H1 (cell line): ENCODE measurements around the gene CXorf65. TPM values are rescaled to one million over a fixed set of nuclear protein-coding genes. Genes with fewer than 3 reads are reported as not detected.

Experiments
- CTCF ChIA-PET: fragments of 300-600 bp; sonication (Branson Sonifier 250); formaldehyde crosslinking; loops from one replicate; lab custom pipeline; 2021; ENCODE audit not compliant: partially characterized antibody; lab: Charles Lee
- POLR2A ChIA-PET: fragments of 300-600 bp; sonication (Branson Sonifier 250); formaldehyde crosslinking; loops from one replicate; lab custom pipeline; 2021; ENCODE audit warnings: inconsistent platforms; ENCODE audit not compliant: partially characterized antibody; lab: Charles Lee
- DNase-seq, 2 experiments: peaks; one replicate each; pipeline versions ENCODE4 v3.0.0 to v3.0.0-alpha.2; 2010 to 2022; ENCODE audit warnings: low spot score in 2 of 2, low read depth in 1 of 2, mixed read lengths in 1 of 2
- FAIRE-seq: peaks from 2 replicates; lab custom pipeline; 2011; peaks lifted over from hg19 to GRCh38; lab: Jason Lieb, UNC
- H2AFZ ChIP-seq: 2 replicates; pipeline ENCODE4 v1.8.1; 2012; ENCODE audit warnings: low read length, inconsistent platforms
- H2AK5ac ChIP-seq: 2 replicates; pipeline ENCODE4 v1.6.1; 2013; ENCODE audit warnings: low read depth, low read length
- H2BK120ac ChIP-seq: replicated peaks from 2 replicates; pipeline ENCODE3; 2013; ENCODE audit warnings: low read depth, low read length, inconsistent platforms
- H2BK12ac ChIP-seq: 2 replicates; pipeline ENCODE4 v1.6.1; 2013; ENCODE audit warnings: low read depth, low read length
- H2BK15ac ChIP-seq: 2 replicates; pipeline ENCODE4 v1.6.1; 2013; ENCODE audit warnings: low read length
- H2BK20ac ChIP-seq: 2 replicates; pipeline ENCODE4 v1.6.1; 2013; ENCODE audit warnings: low read length
- H2BK5ac ChIP-seq: 2 replicates; pipeline ENCODE4 v1.6.1; 2013; ENCODE audit warnings: low read depth, low read length
- H3K14ac ChIP-seq: 2 replicates; pipeline ENCODE4 v1.6.1; 2013; ENCODE audit warnings: inconsistent platforms; ENCODE audit not compliant: insufficient read length
- H3K18ac ChIP-seq: 2 replicates; pipeline ENCODE4 v1.6.1; 2013; ENCODE audit warnings: low read length; ENCODE audit errors: extremely low read depth
- H3K23ac ChIP-seq: 2 replicates; pipeline ENCODE4 v1.6.1; 2013; ENCODE audit warnings: inconsistent platforms; ENCODE audit not compliant: insufficient read length
- H3K23me2 ChIP-seq: 2 replicates; pipeline ENCODE4 v1.6.1; 2013; ENCODE audit warnings: low read depth, low read length
- H3K27ac ChIP-seq: 2 replicates; pipeline ENCODE4 v1.6.1; 2011; ENCODE audit warnings: low read depth, low read length, inconsistent platforms
- H3K27me3 ChIP-seq, 4 experiments: replicated peaks in 1 of 4; 1 replicate in 1 of 4; 2 replicates in 3 of 4; pipeline versions ENCODE4 v1.6.1 to v1.8.1; 2011 to 2013; ENCODE audit warnings: low read length in 3 of 4, mild to moderate bottlenecking in 3 of 4, inconsistent platforms in 2 of 4, mixed read lengths in 2 of 4, moderate library complexity in 1 of 4; ENCODE audit not compliant: control insufficient read depth in 3 of 4, insufficient read depth in 3 of 4; ENCODE audit errors: extremely low read depth in 1 of 4
- H3K36me3 ChIP-seq, 4 experiments: 2 replicates each; pipeline versions ENCODE4 v1.6.1 to v1.8.1; 2011 to 2013; ENCODE audit warnings: mild to moderate bottlenecking in 4 of 4, low read length in 3 of 4, moderate library complexity in 2 of 4, control low read depth in 1 of 4, inconsistent platforms in 1 of 4; ENCODE audit not compliant: insufficient read depth in 4 of 4, control insufficient read depth in 2 of 4
- H3K4ac ChIP-seq: replicated peaks from 2 replicates; pipeline ENCODE3; 2013; ENCODE audit warnings: low read length, low read depth, mixed read lengths, inconsistent platforms; ENCODE audit not compliant: insufficient read length
- H3K4me1 ChIP-seq, 4 experiments: replicated peaks in 1 of 4; 1 replicate in 1 of 4; 2 replicates in 3 of 4; pipeline versions ENCODE4 v1.6.1 to v1.8.1; 2011 to 2013; ENCODE audit warnings: low read length in 3 of 4, inconsistent platforms in 2 of 4, mixed read lengths in 1 of 4; ENCODE audit not compliant: insufficient read depth in 4 of 4, control insufficient read depth in 3 of 4
- H3K4me2 ChIP-seq, 2 experiments: 2 replicates each; pipeline versions ENCODE4 v1.6.1 to v1.8.1; 2011 to 2013; ENCODE audit warnings: low read depth in 2 of 2, low read length in 2 of 2, control low read depth in 1 of 2, inconsistent platforms in 1 of 2, mild to moderate bottlenecking in 1 of 2; ENCODE audit not compliant: insufficient read depth in 1 of 2
- H3K4me3 ChIP-seq, 4 experiments: fragments of 200-600, 300-600 bp in 1 of 4; sonication (generic), shearing (Covaris generic), sonication (Bioruptor Twin) in 1 of 4; 2 replicates each; pipeline versions ENCODE4 v1.5.1 to v1.8.1; 2011 to 2016; ENCODE audit warnings: low read length in 4 of 4, low read depth in 3 of 4, control low read depth in 2 of 4, inconsistent platforms in 2 of 4, mild to moderate bottlenecking in 2 of 4, mixed read lengths in 1 of 4, moderate library complexity in 1 of 4; ENCODE audit not compliant: insufficient read depth in 2 of 4; ENCODE audit errors: extremely low read depth in 1 of 4
- H3K56ac ChIP-seq: replicated peaks from 2 replicates; pipeline ENCODE3; 2013; ENCODE audit warnings: low read depth, mild to moderate bottlenecking, mixed read lengths, low read length, inconsistent platforms; ENCODE audit not compliant: insufficient read length
- H3K79me1 ChIP-seq: 2 replicates; pipeline ENCODE4 v1.6.1; 2013; ENCODE audit warnings: low read depth, low read length, control low read depth
- H3K79me2 ChIP-seq, 2 experiments: 2 replicates each; pipeline versions ENCODE4 v1.6.1 to v1.8.1; 2012 to 2013; ENCODE audit warnings: low read length in 2 of 2, mild to moderate bottlenecking in 2 of 2, inconsistent platforms in 1 of 2; ENCODE audit not compliant: insufficient read depth in 2 of 2, control insufficient read depth in 1 of 2
- H3K9ac ChIP-seq, 4 experiments: replicated peaks in 1 of 4; 1 replicate in 1 of 4; 2 replicates in 3 of 4; pipeline versions ENCODE4 v1.6.1 to v1.8.1; 2011 to 2013; ENCODE audit warnings: low read depth in 3 of 4, low read length in 3 of 4, control low read depth in 2 of 4, mild to moderate bottlenecking in 2 of 4, moderate library complexity in 2 of 4, inconsistent platforms in 1 of 4; ENCODE audit errors: extremely low read depth in 1 of 4
- H3K9me3 ChIP-seq, 2 experiments: 2 replicates each; pipeline versions ENCODE4 v1.6.1 to v1.8.1; 2012 to 2013; ENCODE audit warnings: mild to moderate bottlenecking in 2 of 2, moderate library complexity in 2 of 2, control low read depth in 1 of 2, inconsistent platforms in 1 of 2, low read depth in 1 of 2, low read length in 1 of 2, mixed read lengths in 1 of 2; ENCODE audit not compliant: insufficient read depth in 2 of 2
- H4K20me1 ChIP-seq, 2 experiments: replicated peaks in 1 of 2; 2 replicates each; pipeline versions ENCODE3 to v1.8.1; 2011 to 2013; ENCODE audit warnings: inconsistent platforms in 2 of 2, low read length in 2 of 2, mild to moderate bottlenecking in 1 of 2; ENCODE audit not compliant: insufficient read depth in 2 of 2, control insufficient read depth in 1 of 2
- H4K5ac ChIP-seq: 2 replicates; pipeline ENCODE4 v1.6.1; 2013; ENCODE audit warnings: low read length, low read depth, mixed read lengths, inconsistent platforms; ENCODE audit not compliant: insufficient read length
- H4K8ac ChIP-seq: 2 replicates; pipeline ENCODE4 v1.8.0; 2013; ENCODE audit warnings: mild to moderate bottlenecking, moderate library complexity, low read length, inconsistent platforms; ENCODE audit not compliant: insufficient read depth; ENCODE audit errors: extremely low read depth
- H4K91ac ChIP-seq: replicated peaks from 2 replicates; pipeline ENCODE3; 2013; ENCODE audit warnings: low read length, mixed read lengths, inconsistent platforms; ENCODE audit not compliant: insufficient read length
- ASH2L ChIP-seq: fragments of 200-600, 300-600 bp; sonication (generic); IDR thresholded peaks from one replicate; pipeline ENCODE4 v1.7.1; 2017; ENCODE audit warnings: low read length
- MAX ChIP-seq: IDR thresholded peaks from 2 replicates; pipeline ENCODE4 v1.6.1; 2012; ENCODE audit warnings: inconsistent platforms
- SUZ12 ChIP-seq: fragments of 200-600 bp; sonication (generic); IDR thresholded peaks from 2 replicates; pipeline ENCODE4 v1.6.1; 2012; ENCODE audit warnings: mild to moderate bottlenecking, inconsistent platforms, low read length, moderate library complexity, mixed read lengths
- WGBS, 2 experiments: shearing (Covaris generic) in 1 of 2; methylation state at CpG; one replicate each; pipeline versions ENCODE4 v1.1.6 to v1.1.7; 2013 to 2015; ENCODE audit warnings: low lambda C conversion rate in 2 of 2, mixed read lengths in 2 of 2, inconsistent platforms in 1 of 2, low coverage in 1 of 2, missing lambda C conversion rate in 1 of 2; ENCODE audit not compliant: insufficient replicate concordance in 2 of 2, insufficient coverage in 1 of 2, insufficient read length in 1 of 2; ENCODE audit errors: extremely low coverage in 1 of 2, missing lambda C conversion rate in 1 of 2; 5-methylcytosine and 5-hydroxymethylcytosine counted together
- polyA plus RNA-seq, 7 experiments: library from polyadenylated mRNA; depleted of rRNA in 3 of 7; stranded (reverse) in 5 of 7; unstranded in 2 of 7; fragments of >200 nt in 5 of 7; fragments of 200-250 nt in 2 of 7; gene quantifications; 1 replicate in 5 of 7; 2 replicates in 1 of 7; 4 replicates in 1 of 7; pipeline versions ENCODE4 v1.2.1 to v1.2.3, GENCODE V29; 2011 to 2013; ENCODE audit warnings: missing spikeins in 2 of 7, mixed read lengths in 2 of 7
- total RNA-seq: library from RNA; stranded (reverse); fragmentation: NEBNext Ultra II Directional; extraction: Animal tissue kit (Norgen Biotek cat#: 25700); gene quantifications from 2 replicates; pipeline ENCODE4 v1.2.1, GENCODE V29; 2021

The CXorf65 gene
- total and polyA plus RNA-seq, 2 of the 8 experiments (the other 6 are each of a cell fraction or from before 2014, with no cell fraction given): not detected

GRCh38 chrX:71151366-71151765 is 44.8 kb upstream of the CXorf65 start:
- Histone ChIP-seq H3K4me3 (no peak overlapping the region), H2AFZ (no peak overlapping the region), H3K18ac (no peak overlapping the region), H3K4me1 (peaks cover under 1 to 8% (median 3%) of the 10 kb centered on the region in 4 experiments; a peak in 6 of 7 replicates), H2BK12ac (no peak overlapping the region), H3K79me2 (no peaks in the 10 kb centered on the region), H3K56ac (no peak overlapping the region), H2AK5ac (no peak overlapping the region), H2BK15ac (no peak overlapping the region), H2BK120ac (no peak overlapping the region), H3K4me2 (no peak overlapping the region), H3K23ac (no peak overlapping the region), H4K91ac (no peak overlapping the region), H2BK5ac (no peak overlapping the region), H4K8ac (no peak overlapping the region; the same call in 1 of the 2 replicates), H4K20me1 (no peaks in the 10 kb centered on the region), H3K4ac (no peak overlapping the region), H3K23me2 (no peaks in the 10 kb centered on the region; the same call in 1 of the 2 replicates), H3K27me3 (no peaks in the 10 kb centered on the region), H2BK20ac (no peak overlapping the region), H3K79me1 (no peaks in the 10 kb centered on the region), H3K36me3 (peaks cover 0 to 2% (median under 1%) of the 10 kb centered on the region in 4 experiments; a peak in 4 of 8 replicates), H3K9ac (no peak overlapping the region), H3K14ac (no peak overlapping the region), H4K5ac (no peak overlapping the region), H3K9me3 (no peaks in the 10 kb centered on the region), H3K27ac (no peak overlapping the region)
- CTCF ChIA-PET: interaction anchor here (1.3 kb wide), 1 partner anchor 22 kb away, joined by 3 read pairs; no protein-coding TSS in a partner anchor
- DNase-seq (no peak), FAIRE-seq (no peak)
- POLR2A ChIA-PET: no interaction called here
- WGBS, 2 experiments: 94% methylated on average over 7 of the region's 7 CpGs; no CpG with 5 or more reads in 1 of the 2 experiments
- TF ChIP-seq ASH2L: no peak
- TF ChIP-seq MAX: no peak
- no peak for TF ChIP-seq SUZ12
